Measurements from ENCODE around the gene PIK3C3.

DNA sequence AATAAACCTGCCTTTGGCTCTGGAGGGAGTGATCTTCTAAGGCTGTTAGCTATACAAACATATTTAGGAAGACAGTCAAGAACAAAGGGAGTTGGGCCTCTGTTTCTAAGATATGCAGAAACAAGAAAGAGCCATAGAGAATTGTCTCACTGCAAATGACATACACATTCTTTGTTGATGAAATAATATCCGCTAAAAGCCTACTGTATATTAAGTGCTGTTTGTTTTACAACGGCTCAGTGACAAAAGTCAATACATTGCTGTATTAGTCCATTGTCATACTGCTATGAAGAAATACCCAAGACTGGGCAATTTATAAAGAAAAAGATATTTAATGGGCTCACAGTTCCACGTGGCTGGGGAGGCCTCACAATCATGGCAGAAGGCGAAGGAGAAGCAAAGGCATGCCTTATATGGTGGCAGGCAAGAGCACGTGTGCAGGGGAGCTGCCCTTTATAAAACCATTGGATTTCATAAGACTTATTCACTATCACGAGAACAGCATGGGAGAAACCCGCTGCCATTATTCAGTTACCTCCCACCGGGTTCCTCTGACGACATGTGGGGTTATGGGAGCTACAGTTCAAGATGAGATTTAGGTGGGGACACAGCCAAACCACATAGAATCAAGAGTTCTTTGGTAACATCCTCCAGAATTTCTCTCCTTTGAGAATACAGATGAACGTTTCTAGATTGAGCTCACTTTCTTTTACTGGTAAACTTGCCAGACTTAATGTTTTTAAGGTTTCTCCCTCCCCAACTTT is 157.8 kb downstream of the PIK3C3 start:
- TF ChIP-seq, protein P1, sequence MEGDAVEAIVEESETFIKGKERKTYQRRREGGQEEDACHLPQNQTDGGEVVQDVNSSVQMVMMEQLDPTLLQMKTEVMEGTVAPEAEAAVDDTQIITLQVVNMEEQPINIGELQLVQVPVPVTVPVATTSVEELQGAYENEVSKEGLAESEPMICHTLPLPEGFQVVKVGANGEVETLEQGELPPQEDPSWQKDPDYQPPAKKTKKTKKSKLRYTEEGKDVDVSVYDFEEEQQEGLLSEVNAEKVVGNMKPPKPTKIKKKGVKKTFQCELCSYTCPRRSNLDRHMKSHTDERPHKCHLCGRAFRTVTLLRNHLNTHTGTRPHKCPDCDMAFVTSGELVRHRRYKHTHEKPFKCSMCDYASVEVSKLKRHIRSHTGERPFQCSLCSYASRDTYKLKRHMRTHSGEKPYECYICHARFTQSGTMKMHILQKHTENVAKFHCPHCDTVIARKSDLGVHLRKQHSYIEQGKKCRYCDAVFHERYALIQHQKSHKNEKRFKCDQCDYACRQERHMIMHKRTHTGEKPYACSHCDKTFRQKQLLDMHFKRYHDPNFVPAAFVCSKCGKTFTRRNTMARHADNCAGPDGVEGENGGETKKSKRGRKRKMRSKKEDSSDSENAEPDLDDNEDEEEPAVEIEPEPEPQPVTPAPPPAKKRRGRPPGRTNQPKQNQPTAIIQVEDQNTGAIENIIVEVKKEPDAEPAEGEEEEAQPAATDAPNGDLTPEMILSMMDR (IDR thresholded peaks at IDR 0.05) = no peak
- no peak for TF ChIP-seq POLR2A (IDR thresholded peaks at IDR 0.05)
